HL-60/S4 treated with phorbol 12-myristate 13-acetate at 8.2 ng/mL for 4 days and 3 days (cell line): ENCODE measurements around the gene LIN28B.

Experiments used
- in situ Hi-C: fragments of 300-500 bp; cut with MboI; formaldehyde crosslinking; loops from 2 replicates; pipeline ENCODE4 v1.15.0; 2022; ENCODE audit warnings: low sequenced_read_pairs

Gene LIN28B

DNA sequence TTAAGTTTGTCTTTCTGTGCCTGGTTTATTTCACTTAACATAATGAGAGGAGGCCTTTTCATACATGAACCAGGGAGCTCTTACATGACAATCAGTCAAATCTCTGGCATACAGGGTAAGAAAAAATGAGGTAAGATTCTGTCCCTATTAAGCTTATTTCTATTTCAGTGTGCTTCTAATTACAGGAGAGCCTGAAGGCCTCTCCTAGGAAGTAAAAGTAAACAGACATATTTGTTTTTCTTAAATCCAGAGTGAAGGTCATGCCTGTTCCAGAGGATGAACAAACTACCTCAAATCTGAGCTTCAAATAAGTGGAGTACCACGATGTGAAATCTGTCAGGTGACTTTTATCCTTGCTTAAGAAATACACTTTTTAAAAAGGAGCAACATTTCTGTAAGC is 150.3 kb downstream of the LIN28B start:
- in situ Hi-C loops = no loop called here

GRCh38 chr6:105108631-105109262 is 151.8 kb downstream of the LIN28B start:
- in situ Hi-C loops = no loop called here

DNA sequence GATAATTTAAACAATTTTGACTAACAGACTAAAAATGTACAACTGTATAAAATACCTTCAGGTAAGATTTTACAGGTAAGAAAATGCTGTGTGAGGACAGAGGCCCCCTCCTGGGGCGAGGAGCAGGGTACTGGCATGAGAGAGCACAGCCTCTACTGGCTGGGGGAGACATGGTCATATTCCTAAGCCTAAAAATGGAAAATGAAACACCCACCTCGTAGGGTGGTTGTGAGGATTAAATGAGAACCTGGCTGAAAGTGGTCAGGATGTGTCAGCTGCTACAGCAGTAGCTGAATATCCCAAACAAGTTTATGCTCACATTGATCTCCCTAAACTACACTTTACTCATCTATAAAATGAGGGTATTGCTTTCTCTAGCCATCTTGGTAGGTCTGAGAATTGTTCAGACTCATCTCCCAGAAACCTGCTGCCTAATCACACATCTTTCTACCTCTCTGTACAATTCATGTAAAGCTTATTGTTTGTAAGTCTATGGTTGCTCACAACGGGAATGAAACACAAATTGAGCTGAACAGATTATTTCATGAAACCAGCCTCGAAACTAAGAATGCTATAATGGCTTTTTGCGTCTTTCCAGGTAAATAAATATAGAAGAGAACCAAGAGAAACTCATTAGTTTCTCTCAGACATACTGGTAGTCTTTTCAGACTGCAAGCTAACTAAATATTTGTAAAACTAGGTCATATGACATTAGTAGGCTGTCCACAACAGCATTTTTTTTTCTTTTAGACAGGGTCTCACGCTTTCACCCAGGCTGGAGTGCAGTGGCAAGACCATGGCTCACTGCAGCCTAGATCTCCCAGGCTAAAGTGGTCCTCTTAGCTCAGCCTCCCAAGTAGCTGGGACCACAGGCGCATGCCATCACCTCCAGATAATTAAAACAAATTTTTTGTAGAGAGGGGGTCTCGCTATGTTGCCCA is 153.3 kb downstream of the LIN28B start:
- in situ Hi-C loops = no loop called here

DNA sequence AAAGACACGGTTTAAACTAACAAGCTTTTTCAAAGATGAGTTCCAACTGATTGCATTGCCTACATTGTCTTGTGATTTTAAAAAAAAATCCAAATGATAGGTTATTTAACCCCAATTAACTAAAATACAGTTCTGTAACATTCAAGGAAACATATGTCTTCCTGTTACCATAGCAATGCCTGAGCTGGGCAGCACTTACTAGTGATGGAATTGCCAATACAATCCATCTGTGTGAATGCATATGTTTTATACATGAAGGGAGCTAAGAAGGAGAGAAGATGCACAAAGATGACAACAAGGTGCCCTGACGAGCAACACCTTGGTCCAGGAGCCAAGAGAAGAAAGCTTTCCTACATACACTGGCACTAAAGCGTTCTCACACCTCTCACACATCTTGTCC is 154.2 kb downstream of the LIN28B start:
- in situ Hi-C loops = no loop called here

- in situ Hi-C loops = no loop called here
Observed at GRCh38 chr6:105111871-105112270, 155.0 kb downstream of the LIN28B start.

DNA sequence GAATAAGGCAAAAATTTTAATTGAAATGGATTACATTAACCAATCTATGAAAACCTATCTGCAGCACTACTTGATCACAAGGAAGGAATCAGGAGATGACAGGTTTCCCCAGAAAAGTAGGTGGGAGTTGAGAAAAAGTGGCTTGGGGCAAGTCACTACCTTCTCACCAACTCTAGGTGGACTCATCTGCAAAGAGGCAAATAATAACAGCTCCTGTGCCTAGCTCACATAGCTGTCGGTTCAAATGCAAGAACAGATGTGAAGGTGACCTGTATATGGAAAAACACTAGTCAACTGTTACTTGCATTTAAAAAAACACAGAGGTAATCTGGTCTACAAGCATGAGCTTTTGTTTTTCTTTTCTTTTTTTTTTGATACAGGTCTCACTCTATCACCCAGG is 155.7 kb downstream of the LIN28B start:
- in situ Hi-C loops = no loop called here

- in situ Hi-C loops = no loop called here
Observed at GRCh38 chr6:105113422-105113821, 156.5 kb downstream of the LIN28B start.

GRCh38 chr6:105116150-105116549 is 159.2 kb downstream of the LIN28B start:
- in situ Hi-C loops = no loop called here

- in situ Hi-C loops = no loop called here
Observed at GRCh38 chr6:105120570-105120969, 163.7 kb downstream of the LIN28B start.

- in situ Hi-C loops = no loop called here
Observed at GRCh38 chr6:105121981-105122380, 165.1 kb downstream of the LIN28B start.

GRCh38 chr6:105122717-105123116 is 165.8 kb downstream of the LIN28B start:
- in situ Hi-C loops = no loop called here
